Cardiac fibroblast (primary cell): ENCODE data around the gene LCT.
A peak's percentile ranks its signal among the peaks of the same experiment; 100 is the strongest.
"Not testable (repeated sequence)": the region's sequence is repeated elsewhere in the genome, so short reads cannot be mapped to it uniquely, and the experiment has no call there.

ENCODE experiments used
- DNase-seq, 2 donors: peaks; one replicate each; pipeline versions ENCODE4 v3.0.0 to v3.0.0-alpha.2; 2010; ENCODE audit warnings: low read depth in 2 of 2
- H3K4me3 ChIP-seq, 2 donors: replicated peaks in 1 of 2; 1 replicate in 1 of 2; 2 replicates in 1 of 2; pipeline ENCODE4 v1.5.1; 2011; ENCODE audit warnings: low read depth in 2 of 2, low read length in 2 of 2, mild to moderate bottlenecking in 2 of 2, moderate library complexity in 1 of 2
- TF ChIP-seq, protein P1 (sequence below): IDR thresholded peaks from one replicate; pipeline ENCODE4 v1.5.1; 2011; ENCODE audit warnings: low read depth, mild to moderate bottlenecking, low read length, inconsistent platforms

Gene LCT

DNA sequence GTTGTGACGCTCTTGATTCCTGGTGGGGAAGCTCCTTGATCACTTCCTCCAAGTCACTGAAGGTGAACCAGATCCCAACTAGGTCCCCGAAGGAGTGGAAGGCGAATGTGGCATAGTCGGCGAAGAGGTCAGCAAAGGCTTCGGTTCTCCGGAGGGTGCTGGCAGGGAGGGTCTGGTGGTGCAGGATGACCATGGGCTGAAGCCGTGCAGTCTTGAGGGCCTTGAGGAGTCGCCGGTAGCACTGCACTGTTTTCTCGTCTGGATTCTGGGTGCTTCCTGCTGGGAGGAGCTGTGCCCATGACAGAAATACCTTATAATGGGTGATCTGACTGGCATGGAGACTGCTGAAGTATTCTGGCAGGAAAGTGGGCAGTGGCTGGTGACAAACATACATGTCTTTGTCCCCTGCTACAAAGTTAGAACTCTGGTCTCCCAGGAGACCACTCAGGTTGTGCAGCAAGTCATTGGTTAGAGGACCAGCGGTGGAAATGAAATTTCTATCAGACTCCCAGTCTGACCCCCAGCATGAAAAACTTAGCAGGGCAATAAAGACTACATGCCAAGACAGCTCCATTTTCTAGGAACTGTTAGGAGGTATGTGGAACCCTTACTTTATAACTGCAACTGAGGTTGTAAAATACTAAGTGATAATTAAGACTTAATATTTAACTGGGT lies at the start of gene LCT:
Gene LCT (minus strand): TSS at position 589 of the 675 bp plus-strand sequence. CDS start 15 bp downstream, at position 574.
- TF ChIP-seq, protein P1, sequence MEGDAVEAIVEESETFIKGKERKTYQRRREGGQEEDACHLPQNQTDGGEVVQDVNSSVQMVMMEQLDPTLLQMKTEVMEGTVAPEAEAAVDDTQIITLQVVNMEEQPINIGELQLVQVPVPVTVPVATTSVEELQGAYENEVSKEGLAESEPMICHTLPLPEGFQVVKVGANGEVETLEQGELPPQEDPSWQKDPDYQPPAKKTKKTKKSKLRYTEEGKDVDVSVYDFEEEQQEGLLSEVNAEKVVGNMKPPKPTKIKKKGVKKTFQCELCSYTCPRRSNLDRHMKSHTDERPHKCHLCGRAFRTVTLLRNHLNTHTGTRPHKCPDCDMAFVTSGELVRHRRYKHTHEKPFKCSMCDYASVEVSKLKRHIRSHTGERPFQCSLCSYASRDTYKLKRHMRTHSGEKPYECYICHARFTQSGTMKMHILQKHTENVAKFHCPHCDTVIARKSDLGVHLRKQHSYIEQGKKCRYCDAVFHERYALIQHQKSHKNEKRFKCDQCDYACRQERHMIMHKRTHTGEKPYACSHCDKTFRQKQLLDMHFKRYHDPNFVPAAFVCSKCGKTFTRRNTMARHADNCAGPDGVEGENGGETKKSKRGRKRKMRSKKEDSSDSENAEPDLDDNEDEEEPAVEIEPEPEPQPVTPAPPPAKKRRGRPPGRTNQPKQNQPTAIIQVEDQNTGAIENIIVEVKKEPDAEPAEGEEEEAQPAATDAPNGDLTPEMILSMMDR: no peak

DNA sequence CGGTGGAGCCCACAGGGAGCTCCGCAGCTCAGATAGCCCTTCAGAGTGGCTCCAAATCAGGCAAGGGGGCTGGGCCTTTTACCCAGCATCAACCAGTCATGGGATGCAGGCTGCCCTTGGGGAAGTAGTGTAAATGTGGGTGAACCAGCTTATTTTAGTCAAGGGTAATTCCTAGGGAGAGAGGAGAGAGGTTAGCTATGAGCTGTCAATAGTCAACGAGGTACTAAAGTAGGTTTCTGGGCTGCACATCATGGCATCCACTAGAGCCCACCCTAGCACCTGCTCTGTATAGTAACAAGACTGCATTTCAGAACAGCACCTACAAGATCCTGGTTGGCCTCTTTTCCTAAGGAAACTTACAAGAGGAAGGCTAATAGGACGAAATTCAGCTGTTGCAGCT lies 48.7 kb upstream of the LCT start:
- TF ChIP-seq, protein P1: no peak
- DNase-seq: no peak
- no peak overlapping the region for H3K4me3 ChIP-seq

More for the DNA sequence above, at the start of gene LCT:
- no peak for DNase-seq
- H3K4me3 ChIP-seq: no peak within 1 kb of the TSS

DNA sequence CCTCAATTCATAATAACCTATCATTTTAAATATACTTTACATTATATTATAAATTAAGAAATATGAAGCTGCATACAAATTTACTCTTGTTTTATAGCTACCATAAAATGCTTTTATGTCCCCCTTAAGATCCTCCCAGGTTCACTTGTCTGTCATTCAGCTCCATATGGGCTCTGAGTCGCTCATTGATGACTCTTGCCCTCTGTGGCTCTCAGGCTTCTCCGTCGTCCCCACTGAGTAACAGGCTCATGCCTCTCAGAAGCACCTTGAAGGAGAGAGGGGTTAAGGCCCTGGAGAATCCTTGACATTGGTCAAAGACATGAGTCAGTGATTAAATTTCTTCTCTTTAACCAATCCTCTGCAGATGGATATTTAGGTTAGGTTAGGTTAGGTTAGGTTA lies 45.4 kb upstream of the LCT start:
- TF ChIP-seq, protein P1: no peak
- DNase-seq: no peak
- H3K4me3 ChIP-seq: no peak overlapping the region

DNA sequence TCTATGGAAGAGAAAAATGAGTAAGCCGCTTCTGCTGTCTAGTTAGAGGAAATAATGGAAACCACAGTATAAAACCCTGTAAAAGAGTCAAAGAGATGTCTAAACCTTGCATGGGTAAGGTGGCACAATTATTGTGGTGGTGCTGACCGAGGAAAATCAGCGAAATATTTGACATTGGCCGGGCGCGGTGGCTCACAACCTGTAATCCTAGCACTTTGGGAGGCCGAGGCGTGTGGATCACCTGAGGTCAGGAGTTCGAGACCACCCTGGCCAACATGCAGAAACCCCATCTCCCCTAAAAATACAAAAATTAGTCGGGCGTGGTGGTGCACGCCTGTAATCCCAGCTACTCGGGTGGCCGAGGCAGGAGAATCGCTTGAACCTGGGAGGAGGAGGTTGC lies 39.8 kb upstream of the LCT start:
- not testable (repeated sequence) for DNase-seq
- peak overlapping the region; percentile 71 to 78 for H3K4me3 ChIP-seq

DNA sequence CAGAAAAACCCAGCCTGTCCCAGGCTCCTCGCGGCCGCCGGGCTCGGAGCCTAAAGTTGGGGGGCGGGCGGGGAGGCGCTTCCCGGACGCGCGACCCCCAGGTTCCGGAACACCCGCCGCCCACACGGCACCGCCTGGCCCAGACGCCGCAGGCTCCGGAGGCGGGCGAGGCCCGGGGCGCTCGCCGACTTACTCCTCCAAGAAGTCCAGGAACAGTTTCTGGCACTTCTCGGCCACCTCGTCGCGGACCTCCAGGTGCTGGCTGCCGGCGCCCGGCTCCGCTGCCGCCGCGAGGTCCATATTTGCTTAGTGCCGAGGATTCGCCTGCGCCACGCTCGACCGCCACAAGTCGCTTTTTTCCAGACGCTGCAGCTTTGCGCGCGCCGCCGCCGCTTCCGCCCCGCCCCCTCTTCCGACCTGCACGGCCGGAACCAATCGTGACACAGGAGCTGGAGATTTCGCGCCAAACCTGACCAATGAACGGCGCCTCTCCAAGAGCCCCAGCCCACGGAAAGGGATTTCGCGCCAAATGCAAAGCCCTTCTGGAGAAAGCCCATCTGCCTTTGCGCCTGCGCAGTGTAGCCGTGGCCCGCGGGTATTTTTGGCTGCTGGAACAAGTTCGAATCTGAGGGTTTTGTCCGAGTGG lies 39.2 kb upstream of the LCT start, which contains the start of gene MCM6:
Gene MCM6 (minus strand): TSS at position 378 of the 646 bp plus-strand sequence. CDS start 78 bp downstream, at position 300.
- TF ChIP-seq, protein P1: no peak
- H3K4me3 ChIP-seq: peak within 1 kb of the TSS; percentile 71 to 78
- DNase-seq: peak; percentile 99 to 100

DNA sequence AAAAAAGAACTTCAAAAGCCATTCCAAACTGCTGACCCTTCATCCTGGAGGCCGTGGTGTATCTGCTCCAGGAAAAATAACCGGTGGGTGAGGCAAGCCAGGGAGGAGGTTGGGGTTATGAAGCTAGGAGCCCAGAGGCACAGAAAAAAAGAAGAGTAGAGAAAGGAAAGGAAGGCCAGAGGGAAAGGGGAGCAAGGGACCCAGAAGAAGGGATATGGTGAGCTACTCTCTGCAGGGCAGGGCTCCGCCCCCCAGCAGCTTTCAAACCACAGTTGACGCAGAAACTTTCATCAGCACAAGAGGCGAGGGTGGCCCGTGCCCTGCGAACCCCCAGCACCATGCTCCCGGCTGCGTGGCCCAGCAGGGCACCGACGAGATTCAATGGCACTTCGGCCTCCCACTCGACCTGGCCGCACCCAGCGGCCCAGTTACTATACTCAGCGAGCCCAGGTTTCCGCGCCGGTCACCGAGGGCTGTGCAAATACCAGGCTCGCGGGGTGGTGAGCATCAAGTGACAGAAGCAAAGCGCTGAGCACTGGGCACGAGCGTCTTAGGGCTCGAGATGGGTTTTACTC lies 38.6 kb upstream of the LCT start:
- peak overlapping the region; percentile 71 to 78 for H3K4me3 ChIP-seq
- TF ChIP-seq, protein P1: no peak
- peak; percentile 56 to 64 for DNase-seq

DNA sequence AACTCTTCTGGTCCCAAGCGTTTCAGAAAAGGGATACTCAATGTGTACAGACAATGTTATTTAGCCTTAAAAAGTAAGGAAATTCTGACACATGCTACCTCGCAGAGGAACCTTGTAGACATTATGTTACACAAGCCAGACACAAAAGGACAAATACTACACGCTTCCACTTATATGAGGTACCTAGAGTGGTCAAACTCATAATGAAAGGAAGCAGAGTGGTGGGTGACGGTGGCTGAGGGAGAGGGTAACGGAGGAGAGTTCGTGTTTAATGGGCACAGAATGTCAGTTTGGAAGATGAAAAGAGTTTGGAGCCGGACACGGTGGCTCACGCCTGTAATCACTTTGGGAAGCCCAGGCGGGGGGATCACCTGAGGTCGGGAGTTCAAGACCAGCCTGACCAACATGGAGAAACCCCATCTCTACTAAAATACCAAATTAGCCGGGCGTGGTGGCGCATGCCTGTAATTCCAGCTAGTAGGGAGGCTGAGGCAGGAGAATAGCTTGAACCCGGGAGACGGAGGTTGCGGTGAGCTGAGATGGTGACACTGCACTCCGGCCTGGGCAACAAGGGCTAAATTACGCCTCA lies 37.9 kb upstream of the LCT start:
- peak overlapping the region in 1 of 2 donors; percentile 71 for H3K4me3 ChIP-seq
- no peak for DNase-seq
- TF ChIP-seq, protein P1: no peak
